Keratinocyte (primary cell): ENCODE results near the gene IGFL4. TPM values are rescaled to one million over a fixed set of nuclear protein-coding genes. Genes with fewer than 3 reads are reported as not detected.

Experiments used
- DNase-seq: peaks from one replicate; pipeline ENCODE4 v3.0.0-alpha.2; 2011; ENCODE audit warnings: low read depth, missing footprints, low spot score
- FAIRE-seq: peaks from 2 replicates; lab custom pipeline; 2011; peaks lifted over from hg19 to GRCh38; lab: Jason Lieb, UNC
- H2AFZ ChIP-seq: 2 replicates; pipeline ENCODE4 v1.6.0; 2012; ENCODE audit warnings: low read length, control low read depth, inconsistent platforms; ENCODE audit not compliant: control insufficient read depth
- H3K27ac ChIP-seq: 2 replicates; pipeline ENCODE4 v1.5.1; 2011; ENCODE audit warnings: low read length; ENCODE audit not compliant: control insufficient read depth, insufficient read depth
- H3K27me3 ChIP-seq: 3 replicates; pipeline ENCODE4 v1.6.0; 2011; ENCODE audit warnings: low read length; ENCODE audit not compliant: control insufficient read depth, insufficient read depth; ENCODE audit errors: extremely low read depth
- H3K36me3 ChIP-seq, 2 experiments: 2 replicates in 1 of 2; 3 replicates in 1 of 2; pipeline ENCODE4 v1.5.1; 2011; ENCODE audit warnings: low read length in 2 of 2, mild to moderate bottlenecking in 1 of 2; ENCODE audit not compliant: control insufficient read depth in 2 of 2, insufficient read depth in 2 of 2; ENCODE audit errors: extremely low read depth in 1 of 2
- H3K4me1 ChIP-seq: 3 replicates; pipeline ENCODE4 v1.5.1; 2011; ENCODE audit warnings: low read length; ENCODE audit not compliant: control insufficient read depth, insufficient read depth; ENCODE audit errors: extremely low read depth
- H3K4me2 ChIP-seq: 3 replicates; pipeline ENCODE4 v1.6.0; 2011; ENCODE audit warnings: low read depth, low read length; ENCODE audit not compliant: control insufficient read depth, insufficient read depth; ENCODE audit errors: extremely low read depth
- H3K4me3 ChIP-seq, 3 experiments: fragments of 200-600 bp in 1 of 3; sonication (generic) in 1 of 3; 2 replicates in 2 of 3; 3 replicates in 1 of 3; pipeline ENCODE4 v1.5.1; 2011 to 2016; ENCODE audit warnings: low read length in 3 of 3, mild to moderate bottlenecking in 3 of 3, control low read depth in 2 of 3, inconsistent platforms in 1 of 3, low read depth in 1 of 3, mixed read lengths in 1 of 3, mixed run types in 1 of 3, moderate library complexity in 1 of 3; ENCODE audit not compliant: control insufficient read depth in 2 of 3, insufficient read depth in 2 of 3; ENCODE audit errors: extremely low read depth in 1 of 3
- H3K79me2 ChIP-seq: 2 replicates; pipeline ENCODE4 v1.6.0; 2012; ENCODE audit warnings: low read length; ENCODE audit not compliant: control insufficient read depth, insufficient read depth
- H3K9ac ChIP-seq: 3 replicates; pipeline ENCODE4 v1.6.0; 2011; ENCODE audit warnings: low read length; ENCODE audit not compliant: control insufficient read depth, insufficient read depth; ENCODE audit errors: extremely low read depth
- H3K9me1 ChIP-seq: 3 replicates; pipeline ENCODE4 v1.6.0; 2011; ENCODE audit warnings: low read length; ENCODE audit not compliant: control insufficient read depth, insufficient read depth; ENCODE audit errors: extremely low read depth
- H3K9me3 ChIP-seq: 2 replicates; pipeline ENCODE4 v1.5.1; 2012; ENCODE audit warnings: low read depth, low read length; ENCODE audit not compliant: control insufficient read depth
- H4K20me1 ChIP-seq: 3 replicates; pipeline ENCODE4 v1.6.0; 2011; ENCODE audit warnings: low read length; ENCODE audit not compliant: control insufficient read depth, insufficient read depth; ENCODE audit errors: extremely low read depth
- CTCF ChIP-seq, 3 experiments: IDR thresholded peaks in 1 of 3; conservative IDR thresholded peaks in 1 of 3; optimal IDR thresholded peaks in 1 of 3; 2 replicates in 2 of 3; 3 replicates in 1 of 3; pipeline versions ENCODE3 to v1.5.1; 2011; ENCODE audit warnings: low read length in 3 of 3, mild to moderate bottlenecking in 3 of 3, moderate library complexity in 2 of 3, control low read depth in 1 of 3, inconsistent platforms in 1 of 3; ENCODE audit not compliant: insufficient read depth in 2 of 3; ENCODE audit errors: extremely low read depth in 1 of 3
- EZH2 ChIP-seq: IDR thresholded peaks from one replicate; pipeline ENCODE4 v1.6.1; 2012; ENCODE audit warnings: inconsistent platforms, mild to moderate bottlenecking, low read length, moderate library complexity
- dilution Hi-C: fragments of 300-500 bp; cut with MboI; formaldehyde crosslinking; loops from one replicate; pipeline ENCODE4 v1.7.0; 2020; ENCODE audit warnings: low sequenced_read_pairs; ENCODE audit not compliant: extremely low pct_ligation_motif_present
- polyA minus RNA-seq, 3 experiments: library from RNA; depleted of rRNA, polyadenylated mRNA; stranded (reverse); fragments of >200 nt; gene quantifications; 1 replicate in 1 of 3; 2 replicates in 1 of 3; 3 replicates in 1 of 3; pipeline ENCODE4 v1.2.3, GENCODE V29; 2011
- polyA plus RNA-seq, 5 experiments: library from polyadenylated mRNA; depleted of rRNA in 3 of 5; stranded (reverse) in 3 of 5; stranded (forward) in 1 of 5; unstranded in 1 of 5; fragments of >200 nt; gene quantifications; 1 replicate in 1 of 5; 2 replicates in 3 of 5; 3 replicates in 1 of 5; pipeline versions ENCODE4 v1.2.1 to v1.2.3, GENCODE V29; 2011 to 2012; ENCODE audit warnings: missing spikeins in 2 of 5, low read depth in 1 of 5, low replicate concordance in 1 of 5

The IGFL4 gene
- polyA plus RNA-seq: 0.01 TPM in 1 of 3 replicates, not detected in the others
- polyA plus RNA-seq (2011; ENCODE audit: low read depth): not detected
- 0.18 TPM in 1 of 2 replicates, not detected in the other for polyA plus RNA-seq (2011; cell fraction: cytosol; rRNA removed)
- 0.19 and 0.35 TPM in 2 replicates for polyA plus RNA-seq (2011; cell fraction: nucleus; rRNA removed)
- 0.07 and 0.18 TPM in 2 replicates for polyA plus RNA-seq (2012; ENCODE audit: low replicate concordance)
- polyA minus RNA-seq: not detected in 3 replicates
- not detected for polyA minus RNA-seq (2011; cell fraction: cytosol; rRNA and poly(A)+ RNA removed)
- not detected in 2 replicates for polyA minus RNA-seq (2011; cell fraction: nucleus; rRNA and poly(A)+ RNA removed)

DNA sequence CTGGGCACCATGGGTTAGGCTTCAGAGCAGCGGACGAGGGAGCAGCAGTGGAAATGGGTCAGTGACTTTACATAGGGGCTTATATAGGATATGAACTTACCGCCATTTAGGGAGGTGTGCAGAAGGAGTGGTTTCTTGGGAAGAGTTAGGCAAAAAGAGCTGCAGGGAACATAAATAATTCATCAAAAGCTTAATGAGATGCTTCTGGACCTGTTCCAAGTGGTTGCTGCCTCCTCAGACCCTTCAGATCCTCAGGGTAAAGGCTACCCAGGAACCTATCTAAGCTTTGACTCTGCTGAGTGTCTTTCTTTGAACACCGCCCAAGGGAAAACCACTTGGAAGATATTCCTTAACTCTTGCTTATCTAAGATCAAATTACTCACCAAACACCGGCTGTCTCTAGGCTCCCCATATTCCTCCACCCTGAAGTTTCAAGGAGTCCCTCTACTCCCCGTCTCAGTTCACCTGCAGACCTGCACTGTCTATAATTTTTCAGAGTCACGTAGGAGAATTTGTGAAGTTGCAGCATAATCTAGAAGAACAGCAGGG is at the start of gene IGFL4:
Gene IGFL4, minus strand, starts transcription at position 51 of the 549 bp plus-strand sequence. Its CDS starts 40 bp downstream, at position 11.
- peaks cover 72% of the 10 kb centered on the region for H3K27me3 ChIP-seq

DNA sequence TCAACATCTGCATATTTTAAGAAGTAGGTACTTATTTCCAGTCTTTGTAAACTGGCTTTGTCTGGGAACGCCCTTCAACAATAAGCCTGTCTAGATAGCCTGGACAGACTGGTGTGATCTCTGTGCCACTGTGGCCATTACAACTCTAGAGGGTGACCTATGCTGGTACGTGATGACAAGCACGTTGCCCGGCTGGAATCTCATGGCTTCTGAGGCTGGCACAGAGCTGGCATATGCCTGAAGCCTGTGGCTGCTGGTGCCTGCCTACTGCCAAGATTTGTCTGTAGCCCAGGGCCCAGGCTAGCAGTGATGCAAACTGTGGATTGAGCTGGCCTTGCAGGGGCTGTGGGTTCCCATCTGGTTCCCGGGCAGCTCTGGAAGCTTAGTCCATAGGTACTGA is 49.6 kb upstream of the IGFL4 start:
- DNase-seq (no peak), FAIRE-seq (no peak)
- no peak for TF ChIP-seq EZH2
- no peak for TF ChIP-seq CTCF (optimal IDR thresholded peaks at IDR 0.05 in 1 of 3, IDR thresholded peaks at IDR 0.05 in 1 of 3, conservative IDR thresholded peaks at IDR 0.05 in 1 of 3; ENCODE audit: extremely low read depth in 1 of 3, insufficient read depth in 2 of 3, low read length in 3 of 3)
- no peaks in the 10 kb centered on the region for H3K79me2 ChIP-seq
- no peak overlapping the region for H3K4me2 ChIP-seq
- H3K27me3 ChIP-seq: no peaks in the 10 kb centered on the region
- H3K9ac ChIP-seq: no peak overlapping the region
- H3K36me3 ChIP-seq: no peaks in the 10 kb centered on the region
- no peaks in the 10 kb centered on the region for H3K9me1 ChIP-seq
- no peaks in the 10 kb centered on the region for H4K20me1 ChIP-seq
- dilution Hi-C loops: no loop called here
- no peak overlapping the region for H3K27ac ChIP-seq
- H2AFZ ChIP-seq: no peak overlapping the region
- no peaks in the 10 kb centered on the region for H3K4me1 ChIP-seq
- no peaks in the 10 kb centered on the region for H3K9me3 ChIP-seq
- H3K4me3 ChIP-seq: no peak overlapping the region

More for the DNA sequence above, at the start of gene IGFL4:
- H2AFZ ChIP-seq: no peak within 1 kb of the TSS
- H3K9ac ChIP-seq: no peak within 1 kb of the TSS
- H3K4me3 ChIP-seq: no peak within 1 kb of the TSS
- peaks cover 5% of the 10 kb centered on the region for H3K9me1 ChIP-seq
- no peaks in the 10 kb centered on the region for H4K20me1 ChIP-seq
- peak; percentile 89 for FAIRE-seq
- no peak within 1 kb of the TSS for H3K27ac ChIP-seq
- DNase-seq: no peak
- peaks cover 1% of the 10 kb centered on the region for H3K9me3 ChIP-seq
- dilution Hi-C loops: no loop called here
- no peaks in the 10 kb centered on the region for H3K36me3 ChIP-seq
- no peak for TF ChIP-seq EZH2
- no peak for TF ChIP-seq CTCF (optimal IDR thresholded peaks at IDR 0.05 in 1 of 3, IDR thresholded peaks at IDR 0.05 in 1 of 3, conservative IDR thresholded peaks at IDR 0.05 in 1 of 3; ENCODE audit: extremely low read depth in 1 of 3, insufficient read depth in 2 of 3, low read length in 3 of 3)
- H3K4me2 ChIP-seq: peak within 1 kb of the TSS; percentile 31
- H3K79me2 ChIP-seq: no peaks in the 10 kb centered on the region
- peaks cover 24% of the 10 kb centered on the region for H3K4me1 ChIP-seq
